Stimulated activated CD4-positive, alpha-beta T cell treated with anti-CD3 and anti-CD28 coated beads, Interleukin-4, amount 100 ng/mL, for 24 hours (primary cell): Measurements from ENCODE around the gene AQP9.

Source experiments
- DNase-seq: peaks from one replicate; pipeline ENCODE4 v3.0.0-alpha.2; 2020

AQP9 gene

GRCh38 chr15:58232281-58233065, 94.3 kb downstream of the AQP9 start:
- DNase-seq, result no peak

- DNase-seq, result no peak
Measured at GRCh38 chr15:58233341-58233740, 95.2 kb downstream of the AQP9 start.
